DOHH2 (cell line): ENCODE results near the gene CCDC194.
A peak's percentile ranks its signal among the peaks of the same experiment; 100 is the strongest.

Source experiments
- H3F3A ChIP-seq: fragments of 200-600 bp; sonication (generic), shearing (Covaris generic); 2 replicates; pipeline ENCODE4 v1.6.0; 2016; ENCODE audit warnings: antibody characterized with exemption, mild to moderate bottlenecking; ENCODE audit not compliant: control insufficient read depth, insufficient read depth
- H3K27ac ChIP-seq: fragments of 200-600 bp; sonication (generic); 2 replicates; pipeline ENCODE4 v1.5.1; 2014; ENCODE audit warnings: low read depth, mild to moderate bottlenecking, low read length, moderate library complexity
- H3K27me3 ChIP-seq: fragments of 200-600 bp; sonication (generic); 2 replicates; pipeline ENCODE4 v1.6.1; 2014; ENCODE audit warnings: mild to moderate bottlenecking, low read length, mixed read lengths; ENCODE audit not compliant: control insufficient read depth
- H3K36me3 ChIP-seq: fragments of 200-600 bp; sonication (generic); 2 replicates; pipeline ENCODE4 v1.6.1; 2014; ENCODE audit warnings: mild to moderate bottlenecking, low read length, moderate library complexity, mixed read lengths; ENCODE audit not compliant: control insufficient read depth
- H3K4me1 ChIP-seq: fragments of 200-600 bp; sonication (generic); 2 replicates; pipeline ENCODE4 v1.6.1; 2014; ENCODE audit warnings: mild to moderate bottlenecking, low read length, mixed read lengths; ENCODE audit not compliant: control insufficient read depth
- H3K4me2 ChIP-seq: fragments of 200-600 bp; sonication (generic); 2 replicates; pipeline ENCODE4 v1.6.0; 2014; ENCODE audit warnings: mild to moderate bottlenecking, low read length, moderate library complexity
- H3K4me3 ChIP-seq: fragments of 200-600 bp; sonication (generic); 2 replicates; pipeline ENCODE4 v1.5.1; 2014; ENCODE audit warnings: mild to moderate bottlenecking, low read length, mixed read lengths
- H3K79me2 ChIP-seq: fragments of 200-600 bp; sonication (generic); 2 replicates; pipeline ENCODE4 v1.6.1; 2014; ENCODE audit warnings: mild to moderate bottlenecking, low read length, mixed read lengths; ENCODE audit not compliant: control insufficient read depth
- H3K9me2 ChIP-seq: fragments of 200-600 bp; sonication (generic); replicated peaks from 2 replicates; pipeline ENCODE4 v1.6.1; 2014; ENCODE audit warnings: mild to moderate bottlenecking, low read length, mixed read lengths; ENCODE audit not compliant: control insufficient read depth
- H3K9me3 ChIP-seq: fragments of 200-600 bp; sonication (generic); 2 replicates; pipeline ENCODE4 v1.6.1; 2014; ENCODE audit warnings: antibody characterized with exemption, low read length, mixed read lengths; ENCODE audit not compliant: control insufficient read depth, insufficient read depth
- H4K20me1 ChIP-seq: fragments of 200-600 bp; sonication (generic); 2 replicates; pipeline ENCODE4 v1.6.0; 2014; ENCODE audit warnings: low read depth, mild to moderate bottlenecking, antibody characterized with exemption, low read length, moderate library complexity; ENCODE audit not compliant: control insufficient read depth, insufficient read depth
- CTCF ChIP-seq: fragments of 200-600 bp; sonication (generic); IDR thresholded peaks from one replicate; pipeline ENCODE4 v1.5.1; 2014; ENCODE audit warnings: antibody characterized with exemption, mild to moderate bottlenecking, low read depth, low read length; ENCODE audit not compliant: poor library complexity, severe bottlenecking
- EZH2phosphoT487 ChIP-seq: fragments of 200-600 bp; sonication (generic); IDR thresholded peaks from 2 replicates; pipeline ENCODE4 v1.6.1; 2017; ENCODE audit warnings: borderline replicate concordance, mild to moderate bottlenecking, antibody characterized with exemption, low read length, moderate library complexity, mixed read lengths

Gene CCDC194

GRCh38 chr19:17379221-17379631 lies 14.8 kb downstream of the CCDC194 start:
- TF ChIP-seq EZH2phosphoT487 (no peak), CTCF (no peak)
- Histone ChIP-seq H3K9me2 (no peaks in the 10 kb centered on the region), H3K36me3 (no peaks in the 10 kb centered on the region), H3K4me2 (peak overlapping the region; percentile 14; the same call in 1 of the 2 replicates), H3K27ac (no peak overlapping the region), H3K4me3 (no peak overlapping the region), H3K79me2 (no peaks in the 10 kb centered on the region), H3K4me1 (peaks cover 52% of the 10 kb centered on the region), H3K9me3 (0 out of 2 replicates have a peak, but pooled peaks cover 4% of the 10 kb centered on the region), H3K27me3 (no peaks in the 10 kb centered on the region), H4K20me1 (no peaks in the 10 kb centered on the region), H3F3A (peaks cover 4% of the 10 kb centered on the region; the same call in 1 of the 2 replicates)

- Histone ChIP-seq H3K27me3 (no peaks in the 10 kb centered on the region), H3K4me1 (peaks cover 54% of the 10 kb centered on the region), H3F3A (peaks cover 4% of the 10 kb centered on the region; the same call in 1 of the 2 replicates), H3K79me2 (no peaks in the 10 kb centered on the region), H4K20me1 (no peaks in the 10 kb centered on the region), H3K4me3 (no peak overlapping the region), H3K9me2 (no peaks in the 10 kb centered on the region), H3K9me3 (0 out of 2 replicates have a peak, but pooled peaks cover 4% of the 10 kb centered on the region), H3K27ac (no peak overlapping the region), H3K4me2 (no peak overlapping the region), H3K36me3 (no peaks in the 10 kb centered on the region)
- TF ChIP-seq CTCF (no peak), EZH2phosphoT487 (no peak)
Measured at GRCh38 chr19:17378271-17378670, 15.7 kb downstream of the CCDC194 start.

DNA sequence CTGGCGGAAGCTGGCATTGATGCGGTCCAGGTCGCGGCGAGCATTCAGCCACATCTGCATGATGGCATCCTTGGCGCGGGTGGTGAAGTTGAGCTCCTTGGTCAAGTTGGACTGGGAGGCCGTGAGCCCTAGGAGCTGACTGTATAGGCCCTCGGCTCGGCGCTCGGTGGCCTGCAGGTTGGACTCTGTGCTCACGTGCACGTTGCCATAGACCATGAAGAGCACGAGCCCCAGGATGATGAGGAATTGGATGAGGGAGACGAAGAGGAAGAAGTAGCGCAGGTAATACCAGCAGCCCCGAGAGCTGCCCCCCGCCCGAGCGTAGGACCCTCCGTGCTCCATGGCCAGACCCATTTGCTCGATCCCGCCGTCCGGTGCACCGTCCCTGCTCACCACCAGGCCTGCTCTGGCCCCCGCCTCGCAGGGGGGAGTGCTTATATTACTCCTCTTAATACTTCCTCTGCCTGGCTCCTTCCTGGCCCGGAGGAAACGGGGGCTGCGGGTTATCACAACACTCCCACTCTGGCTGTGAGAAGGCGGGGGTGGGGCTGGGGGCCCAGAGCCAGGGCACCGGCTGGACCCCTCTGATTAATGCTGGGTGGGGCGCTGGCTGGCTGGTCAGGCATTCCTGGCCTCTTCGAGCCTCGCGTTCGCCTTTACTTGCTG lies 16.9 kb downstream of the CCDC194 start, which contains the start of gene PLVAP:
Gene PLVAP, minus strand, starts transcription at position 408 of the 666 bp plus-strand sequence. Its CDS starts 54 bp downstream, at position 354.
- Histone ChIP-seq H3K27me3 (no peaks in the 10 kb centered on the region), H3K79me2 (no peaks in the 10 kb centered on the region), H3K9me2 (no peaks in the 10 kb centered on the region), H3K4me3 (no peak within 1 kb of the TSS), H3F3A (peaks cover 4% of the 10 kb centered on the region; the same call in 1 of the 2 replicates), H4K20me1 (no peaks in the 10 kb centered on the region), H3K36me3 (no peaks in the 10 kb centered on the region), H3K9me3 (0 out of 2 replicates have a peak, but pooled peaks cover 4% of the 10 kb centered on the region), H3K4me1 (peaks cover 51% of the 10 kb centered on the region), H3K4me2 (no peak within 1 kb of the TSS), H3K27ac (no peak within 1 kb of the TSS)
- no peak for TF ChIP-seq CTCF
- TF ChIP-seq EZH2phosphoT487: no peak
